HG02938 (cell line): ENCODE measurements around the gene NABP1.

Experiments used
- ATAC-seq: cut with Tn5 transposase; IDR thresholded peaks from one replicate; pipeline ENCODE4 v1.9.1; 2021; ENCODE audit warnings: mild to moderate bottlenecking, moderate library complexity; ENCODE audit not compliant: unreplicated experiment

NABP1 gene

GRCh38 chr2:191703079-191703725 is 25.3 kb downstream of the NABP1 start:
- no peak for ATAC-seq

- ATAC-seq = no peak
These were observed 27.1 kb downstream of the NABP1 start for GRCh38 chr2:191705084-191705483.

- no peak for ATAC-seq
These were observed 27.8 kb downstream of the NABP1 start for GRCh38 chr2:191705701-191706100.

- no peak for ATAC-seq
These were observed 28.9 kb downstream of the NABP1 start for GRCh38 chr2:191706791-191707190.

GRCh38 chr2:191707542-191707941 is 29.6 kb downstream of the NABP1 start:
- no peak for ATAC-seq

- no peak for ATAC-seq
These were observed 32.5 kb downstream of the NABP1 start for GRCh38 chr2:191710411-191710900.

- ATAC-seq = no peak
These were observed 33.7 kb downstream of the NABP1 start for GRCh38 chr2:191711621-191712020.

- ATAC-seq = no peak
These were observed 35.9 kb downstream of the NABP1 start for GRCh38 chr2:191713837-191714236.

- ATAC-seq = no peak
These were observed 37.0 kb downstream of the NABP1 start for GRCh38 chr2:191714925-191715324.

- no peak for ATAC-seq
These were observed 37.5 kb downstream of the NABP1 start for GRCh38 chr2:191715471-191715870.

- no peak for ATAC-seq
These were observed 41.3 kb downstream of the NABP1 start for GRCh38 chr2:191719261-191719660.

GRCh38 chr2:191719938-191720337 is 42.0 kb downstream of the NABP1 start:
- ATAC-seq = no peak

- ATAC-seq = no peak
These were observed 43.4 kb downstream of the NABP1 start for GRCh38 chr2:191721331-191721730.

GRCh38 chr2:191724015-191724414 is 46.1 kb downstream of the NABP1 start:
- peak; percentile 76 for ATAC-seq

- no peak for ATAC-seq
These were observed 51.1 kb downstream of the NABP1 start for GRCh38 chr2:191728750-191729624.

- ATAC-seq = no peak
These were observed 52.3 kb downstream of the NABP1 start for GRCh38 chr2:191730263-191730662.
